Mononuclear cell (primary cell): ENCODE results near the gene GRIK4. TPM values are rescaled to one million over a fixed set of nuclear protein-coding genes. Genes with fewer than 3 reads are reported as not detected.

ENCODE experiments used
- H3K27me3 ChIP-seq: 2 replicates; pipeline ENCODE4 v1.6.0; 2011; ENCODE audit warnings: low read length, control low read depth; ENCODE audit not compliant: insufficient read depth
- H3K4me1 ChIP-seq: 2 replicates; pipeline ENCODE4 v1.5.1; 2011; ENCODE audit warnings: mild to moderate bottlenecking, low read length, control low read depth; ENCODE audit not compliant: insufficient read depth
- H3K4me3 ChIP-seq: 2 replicates; pipeline ENCODE4 v1.5.1; 2011; ENCODE audit warnings: mild to moderate bottlenecking, low read length, moderate library complexity
- H3K9me3 ChIP-seq: 2 replicates; pipeline ENCODE4 v1.5.1; 2011; ENCODE audit warnings: low read depth, mild to moderate bottlenecking, control low read depth, low read length
- total RNA-seq: library from RNA; depleted of rRNA; stranded (reverse); fragments of >200 nt; gene quantifications from one replicate; pipeline ENCODE4 v1.2.3, GENCODE V29; 2012

The GRIK4 gene
- total RNA-seq, 1 donor: 0.21 TPM

- no peak overlapping the region for H3K4me3 ChIP-seq
- peaks cover 3% of the 10 kb centered on the region for H3K27me3 ChIP-seq
- H3K9me3 ChIP-seq: no peaks in the 10 kb centered on the region
- H3K4me1 ChIP-seq: no peaks in the 10 kb centered on the region
Measured at GRCh38 chr11:120973501-120973900, 462.0 kb downstream of the GRIK4 start.

DNA sequence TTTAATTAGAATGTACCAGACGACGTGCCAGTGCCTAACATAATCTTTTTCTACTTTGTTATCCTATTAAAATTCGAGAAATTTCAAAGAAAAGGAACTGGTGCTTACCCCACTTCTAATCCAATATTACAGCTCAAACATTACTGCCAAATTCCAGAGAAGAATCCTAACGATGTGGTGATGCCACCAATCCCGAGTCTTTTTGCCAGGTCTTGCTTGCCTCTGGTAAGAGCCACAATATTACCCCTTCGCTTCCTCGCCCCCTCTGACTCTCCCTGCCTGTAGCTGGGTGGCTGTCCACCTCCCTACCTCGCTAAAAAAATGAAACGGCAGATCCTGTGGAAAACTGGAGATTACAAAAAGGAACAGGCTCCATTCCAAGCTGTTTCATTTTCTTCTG is 462.9 kb downstream of the GRIK4 start:
- Histone ChIP-seq H3K9me3 (no peaks in the 10 kb centered on the region), H3K4me3 (no peak overlapping the region), H3K27me3 (peaks cover 3% of the 10 kb centered on the region), H3K4me1 (no peaks in the 10 kb centered on the region)

DNA sequence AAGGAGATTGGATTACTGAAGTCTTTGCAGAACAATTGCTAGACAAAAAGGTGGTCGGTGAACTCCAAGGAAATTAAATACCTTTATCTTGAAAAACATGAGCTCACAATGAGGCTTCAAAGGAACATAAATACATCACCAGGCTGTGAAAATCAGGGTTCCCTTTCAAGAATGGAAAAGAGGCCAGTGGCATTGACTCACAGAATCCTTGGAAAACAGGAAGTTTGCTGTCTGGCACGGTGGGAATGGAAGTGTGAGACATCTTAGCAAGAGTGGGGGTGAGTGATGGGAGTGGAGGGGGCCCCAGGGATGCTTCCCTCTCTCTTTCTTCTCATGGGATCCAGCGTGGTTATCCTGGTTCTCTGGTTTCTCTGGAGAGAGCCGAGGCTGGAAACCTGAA is 463.4 kb downstream of the GRIK4 start:
- Histone ChIP-seq H3K4me1 (no peaks in the 10 kb centered on the region), H3K4me3 (no peak overlapping the region), H3K27me3 (peaks cover 3% of the 10 kb centered on the region), H3K9me3 (no peaks in the 10 kb centered on the region)

GRCh38 chr11:120977266-120978137 is 466.0 kb downstream of the GRIK4 start:
- H3K9me3 ChIP-seq: no peaks in the 10 kb centered on the region
- peaks cover 10% of the 10 kb centered on the region for H3K27me3 ChIP-seq
- H3K4me3 ChIP-seq: no peak overlapping the region
- no peaks in the 10 kb centered on the region for H3K4me1 ChIP-seq

- Histone ChIP-seq H3K4me3 (no peak overlapping the region), H3K9me3 (no peaks in the 10 kb centered on the region), H3K27me3 (peaks cover 14% of the 10 kb centered on the region), H3K4me1 (no peaks in the 10 kb centered on the region)
Measured at GRCh38 chr11:120978701-120979100, 467.2 kb downstream of the GRIK4 start.

DNA sequence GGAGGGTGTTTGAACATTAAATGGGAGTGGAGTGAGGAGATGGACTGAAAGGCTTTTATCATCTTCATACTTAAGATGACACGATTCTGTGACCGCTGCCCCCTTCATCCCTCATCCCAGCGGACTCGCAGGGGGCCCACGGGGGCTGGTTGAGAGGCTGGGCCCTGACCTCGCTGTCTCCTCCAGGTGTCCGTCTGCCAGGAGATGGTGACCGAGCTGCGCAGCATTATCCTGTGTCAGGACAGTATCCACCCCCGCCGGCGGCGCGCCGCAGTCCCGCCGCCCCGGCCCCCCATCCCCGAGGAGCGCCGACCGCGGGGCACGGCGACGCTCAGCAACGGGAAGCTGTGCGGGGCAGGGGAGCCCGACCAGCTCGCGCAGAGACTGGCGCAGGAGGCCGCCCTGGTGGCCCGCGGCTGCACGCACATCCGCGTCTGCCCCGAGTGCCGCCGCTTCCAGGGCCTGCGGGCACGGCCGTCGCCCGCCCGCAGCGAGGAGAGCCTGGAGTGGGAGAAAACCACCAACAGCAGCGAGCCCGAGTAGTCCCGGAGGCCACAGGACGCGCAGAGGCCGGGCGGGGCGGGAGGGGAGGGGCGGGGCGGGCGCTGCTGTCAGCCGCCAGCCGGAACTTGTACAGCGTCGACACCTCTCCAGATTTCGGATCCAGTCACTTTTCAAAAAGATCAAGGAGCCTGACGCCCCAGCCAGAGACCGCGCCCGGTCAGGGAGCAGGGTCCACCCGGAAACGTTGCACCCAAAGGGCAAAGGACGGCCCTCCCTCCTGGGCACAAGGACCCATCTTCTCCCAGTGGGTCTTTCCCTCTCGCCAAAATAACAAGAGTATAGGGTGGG is 474.4 kb downstream of the GRIK4 start:
- no peaks in the 10 kb centered on the region for H3K9me3 ChIP-seq
- no peak overlapping the region for H3K4me3 ChIP-seq
- peaks cover 30% of the 10 kb centered on the region for H3K27me3 ChIP-seq
- H3K4me1 ChIP-seq: peaks cover 3% of the 10 kb centered on the region

- no peaks in the 10 kb centered on the region for H3K9me3 ChIP-seq
- H3K27me3 ChIP-seq: peaks cover 23% of the 10 kb centered on the region
- no peak overlapping the region for H3K4me3 ChIP-seq
- peaks cover 3% of the 10 kb centered on the region for H3K4me1 ChIP-seq
Measured at GRCh38 chr11:120988603-120989002, 477.1 kb downstream of the GRIK4 start.

DNA sequence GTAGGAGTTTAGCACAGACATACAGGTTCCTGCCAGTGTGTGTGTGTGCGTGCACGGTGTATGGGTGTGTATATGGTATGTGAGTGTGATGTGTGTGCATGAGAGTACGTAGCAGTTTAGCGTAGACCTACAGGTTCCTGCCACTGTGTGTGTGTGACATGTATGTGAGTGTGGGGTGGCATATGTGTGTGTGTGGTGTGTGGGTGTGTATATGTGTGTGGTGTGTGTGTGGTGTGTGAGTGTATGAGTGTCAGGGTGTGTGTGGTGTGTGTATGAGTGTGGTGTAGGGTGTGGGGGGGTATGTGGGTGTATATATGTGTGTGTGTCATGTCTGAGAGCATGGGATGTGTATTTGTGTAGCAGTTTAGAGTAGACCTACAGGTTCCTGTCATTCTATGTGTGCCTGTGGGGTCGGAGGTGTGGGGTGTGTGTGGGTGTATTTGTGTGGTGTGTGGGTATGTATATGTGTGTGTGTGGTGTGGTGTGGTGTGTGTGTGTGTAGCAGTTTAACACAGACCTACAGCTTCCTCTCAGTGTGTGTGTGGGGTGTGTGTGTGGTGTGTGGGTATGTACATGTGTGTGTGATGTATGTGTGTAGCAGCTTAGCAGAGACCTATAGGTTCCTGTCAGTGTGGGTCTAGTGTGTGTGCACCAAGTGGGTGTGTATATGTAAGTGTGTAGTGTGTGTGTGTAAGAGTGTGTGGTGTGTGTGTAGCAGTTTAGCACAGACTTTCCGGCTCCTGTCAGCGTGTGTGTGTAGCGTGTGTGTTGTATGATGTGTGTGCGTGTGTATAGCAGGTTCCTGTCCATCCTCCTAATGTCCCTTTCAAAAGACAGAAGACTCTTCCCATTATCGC is 480.5 kb downstream of the GRIK4 start:
- Histone ChIP-seq H3K4me3 (no peak overlapping the region), H3K4me1 (no peaks in the 10 kb centered on the region), H3K9me3 (no peaks in the 10 kb centered on the region)

GRCh38 chr11:120994091-120994859 is 482.7 kb downstream of the GRIK4 start:
- H3K4me3 ChIP-seq: no peak overlapping the region
- H3K4me1 ChIP-seq: no peaks in the 10 kb centered on the region
- peaks cover 2% of the 10 kb centered on the region for H3K27me3 ChIP-seq
- no peaks in the 10 kb centered on the region for H3K9me3 ChIP-seq

More for the DNA sequence above, 480.5 kb downstream of the GRIK4 start:
- H3K27me3 ChIP-seq: peaks cover 7% of the 10 kb centered on the region

- Histone ChIP-seq H3K27me3 (peaks cover 5% of the 10 kb centered on the region), H3K4me3 (no peak overlapping the region), H3K4me1 (no peaks in the 10 kb centered on the region), H3K9me3 (no peaks in the 10 kb centered on the region)
Measured at GRCh38 chr11:120995184-120995583, 483.6 kb downstream of the GRIK4 start.

DNA sequence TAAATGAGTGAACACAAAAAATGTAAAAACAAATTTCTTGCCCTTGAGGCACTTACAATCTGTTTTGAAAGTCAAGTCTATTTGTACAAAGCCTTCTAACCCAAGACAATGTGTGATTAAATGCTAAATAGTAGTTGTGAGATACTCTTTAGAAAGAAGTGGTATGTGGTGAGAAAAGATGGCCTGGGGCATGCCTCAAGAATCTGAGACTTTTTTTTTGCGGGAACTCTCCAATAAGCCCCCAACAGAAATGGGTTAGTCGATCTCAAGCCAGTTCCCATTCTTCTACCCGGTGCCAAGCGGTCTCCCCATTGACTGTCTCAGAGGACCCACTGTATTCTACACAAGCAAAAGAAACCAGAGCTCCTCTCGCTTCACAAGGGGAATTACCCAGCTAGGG is 485.4 kb downstream of the GRIK4 start:
- no peaks in the 10 kb centered on the region for H3K9me3 ChIP-seq
- H3K27me3 ChIP-seq: peaks cover 5% of the 10 kb centered on the region
- no peaks in the 10 kb centered on the region for H3K4me1 ChIP-seq
- no peak overlapping the region for H3K4me3 ChIP-seq

GRCh38 chr11:120998581-120998980 is 487.0 kb downstream of the GRIK4 start:
- Histone ChIP-seq H3K4me3 (no peak overlapping the region), H3K9me3 (no peaks in the 10 kb centered on the region), H3K27me3 (peaks cover 3% of the 10 kb centered on the region), H3K4me1 (no peaks in the 10 kb centered on the region)

DNA sequence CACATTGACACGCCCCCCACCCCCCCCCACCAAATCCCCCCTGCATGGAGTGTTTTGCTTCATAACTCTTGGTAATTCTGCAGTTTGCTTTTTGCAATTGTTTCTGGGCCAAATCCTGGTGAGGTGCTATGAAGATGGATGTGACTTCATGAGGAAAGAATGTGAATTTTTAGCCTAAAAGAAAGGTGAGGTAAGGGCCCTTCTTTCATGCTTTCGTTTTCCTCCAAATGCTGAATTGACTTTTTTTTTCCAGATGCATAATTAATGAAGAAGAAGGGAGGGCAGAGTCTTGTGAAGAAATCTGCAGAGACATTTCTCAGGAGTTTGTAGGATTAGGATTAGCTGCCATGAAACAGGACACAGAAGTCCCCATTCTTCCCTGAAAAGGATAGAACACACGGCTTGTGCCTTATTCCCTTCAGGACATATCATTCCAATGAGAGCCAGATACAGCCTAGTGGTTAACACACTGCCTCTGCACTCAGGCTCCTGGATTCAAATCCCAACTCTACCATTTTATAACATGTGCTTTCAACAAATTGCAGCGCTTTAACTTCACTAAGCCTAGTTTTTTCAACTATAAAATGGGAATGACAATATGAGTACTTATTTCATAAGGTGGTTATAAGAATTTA is 492.8 kb downstream of the GRIK4 start:
- Histone ChIP-seq H3K4me1 (no peaks in the 10 kb centered on the region), H3K27me3 (peaks cover 18% of the 10 kb centered on the region), H3K9me3 (no peaks in the 10 kb centered on the region), H3K4me3 (no peak overlapping the region)

DNA sequence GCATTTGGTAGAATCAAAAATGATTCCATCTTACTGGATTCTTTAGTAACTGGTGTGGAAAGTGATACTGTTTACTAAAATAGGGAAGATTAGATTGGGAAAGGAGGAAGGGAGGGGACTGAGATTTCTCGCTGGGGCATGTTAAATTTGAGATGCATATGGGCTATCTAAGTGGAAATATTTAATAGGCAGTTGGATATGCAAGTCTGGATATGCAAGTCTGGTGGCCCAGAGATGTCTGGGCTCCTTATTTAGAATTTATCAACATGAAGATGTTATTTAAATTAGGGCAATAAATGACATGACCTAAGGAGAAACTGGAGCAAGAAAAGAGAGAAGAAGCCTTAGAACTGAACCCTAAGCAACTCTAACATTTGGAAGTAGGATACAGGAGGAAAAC is 495.4 kb downstream of the GRIK4 start:
- H3K9me3 ChIP-seq: no peaks in the 10 kb centered on the region
- no peak overlapping the region for H3K4me3 ChIP-seq
- H3K27me3 ChIP-seq: peaks cover 17% of the 10 kb centered on the region
- no peaks in the 10 kb centered on the region for H3K4me1 ChIP-seq
